ENCODE measurements around the gene MOCS1.
A peak's percentile ranks its signal among the peaks of the same experiment; 100 is the strongest.

The MOCS1 gene

GRCh38 chr6:39937686-39938333 lies 3.5 kb upstream of the MOCS1 start:
- no peak overlapping the region for H3K4me3 ChIP-seq (ENCODE audit: low read length)
- TF ChIP-seq ZNF274 (IDR thresholded peaks at IDR 0.05; ENCODE audit: low read depth, low read length) = no peak

DNA sequence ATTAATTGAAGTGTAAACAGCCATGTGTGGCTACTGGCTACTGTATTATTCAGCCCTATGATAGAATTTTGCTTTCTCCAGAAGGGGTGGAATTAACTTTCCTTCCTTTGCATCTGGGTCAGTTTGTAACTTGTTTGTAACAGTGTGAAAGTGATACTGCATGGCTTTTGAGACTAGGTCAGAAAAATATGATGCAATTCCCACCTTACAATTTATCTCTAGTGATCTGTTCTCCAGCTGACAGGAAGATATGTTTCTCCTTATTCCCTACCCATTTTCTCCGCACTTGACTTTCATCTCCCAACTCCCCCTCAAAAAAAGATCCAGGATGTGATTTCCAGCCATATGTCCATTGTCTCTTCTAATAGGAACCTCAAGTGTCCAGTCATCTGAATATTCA lies 2.6 kb upstream of the MOCS1 start:
- TF ChIP-seq ZNF274 (IDR thresholded peaks at IDR 0.05; ENCODE audit: low read depth, low read length) = no peak
- no peak overlapping the region for H3K4me3 ChIP-seq (ENCODE audit: low read length)

GRCh38 chr6:39935241-39935640 lies 979 bp upstream of the MOCS1 start:
- no peak overlapping the region for H3K4me3 ChIP-seq (ENCODE audit: low read length)
- no peak for TF ChIP-seq ZNF274 (IDR thresholded peaks at IDR 0.05; ENCODE audit: low read depth, low read length)

GRCh38 chr6:39933669-39934130 lies 562 bp downstream of the MOCS1 start:
- peak overlapping the region; percentile 24 for H3K4me3 ChIP-seq (ENCODE audit: low read length)
- no peak for TF ChIP-seq ZNF274 (IDR thresholded peaks at IDR 0.05; ENCODE audit: low read depth, low read length)

GRCh38 chr6:39932386-39932910 lies 1.8 kb downstream of the MOCS1 start:
- H3K4me3 ChIP-seq (ENCODE audit: low read length) = no peak overlapping the region
- no peak for TF ChIP-seq ZNF274 (IDR thresholded peaks at IDR 0.05; ENCODE audit: low read depth, low read length)

DNA sequence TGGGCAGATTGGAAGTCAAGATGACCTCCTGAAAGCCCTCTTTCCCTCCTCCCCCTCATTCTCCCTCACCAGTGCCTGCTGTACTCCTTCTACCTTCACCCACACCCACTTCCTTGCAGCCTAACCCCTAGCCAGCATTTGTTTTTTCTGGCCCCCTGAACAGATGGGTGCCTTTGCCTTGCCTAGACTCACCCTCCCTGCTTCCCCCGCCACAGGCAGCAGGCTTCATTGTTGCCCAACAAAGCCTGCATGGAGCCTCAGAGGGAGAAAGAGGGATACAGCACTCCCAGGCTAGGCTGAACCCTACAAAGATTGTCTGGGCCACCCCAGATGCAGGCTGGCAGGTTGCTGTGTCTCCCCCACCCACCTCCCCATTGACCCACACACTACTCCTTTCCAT lies 2.7 kb downstream of the MOCS1 start:
- TF ChIP-seq ZNF274 (IDR thresholded peaks at IDR 0.05; ENCODE audit: low read depth, low read length) = no peak
- no peak overlapping the region for H3K4me3 ChIP-seq (ENCODE audit: low read length)

DNA sequence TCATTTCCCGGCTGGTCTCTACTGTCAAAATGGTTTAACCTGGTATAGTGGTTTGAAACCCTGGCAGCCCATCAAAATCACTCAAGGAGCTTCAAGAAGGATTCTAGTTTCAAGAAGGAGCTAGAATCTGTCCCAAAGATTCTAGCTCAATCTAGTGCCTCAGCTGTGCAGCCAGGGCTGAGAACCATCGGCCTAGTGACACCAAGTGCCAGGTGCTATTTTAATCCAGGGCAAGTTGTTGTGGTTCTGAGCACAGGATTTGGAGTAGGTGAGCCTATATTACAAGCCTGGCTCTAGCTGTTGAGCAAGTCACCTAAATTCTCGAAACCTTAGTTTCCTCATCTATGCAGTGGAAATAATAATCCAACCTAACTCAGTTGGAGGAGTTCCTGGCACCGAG lies 3.7 kb downstream of the MOCS1 start:
- TF ChIP-seq ZNF274 (IDR thresholded peaks at IDR 0.05; ENCODE audit: low read depth, low read length) = no peak
- no peak overlapping the region for H3K4me3 ChIP-seq (ENCODE audit: low read length)

- TF ChIP-seq ZNF274 (IDR thresholded peaks at IDR 0.05; ENCODE audit: low read depth, low read length) = no peak
- no peak overlapping the region for H3K4me3 ChIP-seq (ENCODE audit: low read length)
These were observed 4.4 kb downstream of the MOCS1 start for GRCh38 chr6:39929733-39930461.

GRCh38 chr6:39929039-39929732 lies 5.1 kb downstream of the MOCS1 start:
- no peak overlapping the region for H3K4me3 ChIP-seq (ENCODE audit: low read length)
- TF ChIP-seq ZNF274 (IDR thresholded peaks at IDR 0.05; ENCODE audit: low read depth, low read length) = no peak

GRCh38 chr6:39927159-39927558 lies 7.1 kb downstream of the MOCS1 start:
- H3K4me3 ChIP-seq (ENCODE audit: low read length) = no peak overlapping the region
- no peak for TF ChIP-seq ZNF274 (IDR thresholded peaks at IDR 0.05; ENCODE audit: low read depth, low read length)

- H3K4me3 ChIP-seq (ENCODE audit: low read length) = no peak overlapping the region
- TF ChIP-seq ZNF274 (IDR thresholded peaks at IDR 0.05; ENCODE audit: low read depth, low read length) = no peak
These were observed 7.6 kb downstream of the MOCS1 start for GRCh38 chr6:39926668-39927067.

DNA sequence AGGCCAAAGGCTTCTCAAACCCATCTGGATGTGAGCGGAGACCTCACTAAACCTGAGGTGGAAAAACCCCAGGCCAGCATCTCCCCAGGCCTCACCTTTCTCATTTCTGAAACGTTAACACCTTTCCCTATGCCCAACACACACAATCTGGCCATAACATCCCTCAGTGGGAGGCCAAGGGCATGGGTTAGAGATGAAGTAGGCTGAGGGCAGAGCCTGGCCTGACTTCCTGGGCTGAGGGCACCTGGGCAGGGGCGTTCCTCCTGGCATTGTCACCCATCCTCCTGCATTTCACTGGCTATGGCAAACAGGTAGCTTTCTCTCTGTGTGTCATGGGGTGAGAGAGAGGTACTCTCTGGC lies 8.4 kb downstream of the MOCS1 start:
- H3K4me3 ChIP-seq (ENCODE audit: low read length) = no peak overlapping the region
- no peak for TF ChIP-seq ZNF274 (IDR thresholded peaks at IDR 0.05; ENCODE audit: low read depth, low read length)

DNA sequence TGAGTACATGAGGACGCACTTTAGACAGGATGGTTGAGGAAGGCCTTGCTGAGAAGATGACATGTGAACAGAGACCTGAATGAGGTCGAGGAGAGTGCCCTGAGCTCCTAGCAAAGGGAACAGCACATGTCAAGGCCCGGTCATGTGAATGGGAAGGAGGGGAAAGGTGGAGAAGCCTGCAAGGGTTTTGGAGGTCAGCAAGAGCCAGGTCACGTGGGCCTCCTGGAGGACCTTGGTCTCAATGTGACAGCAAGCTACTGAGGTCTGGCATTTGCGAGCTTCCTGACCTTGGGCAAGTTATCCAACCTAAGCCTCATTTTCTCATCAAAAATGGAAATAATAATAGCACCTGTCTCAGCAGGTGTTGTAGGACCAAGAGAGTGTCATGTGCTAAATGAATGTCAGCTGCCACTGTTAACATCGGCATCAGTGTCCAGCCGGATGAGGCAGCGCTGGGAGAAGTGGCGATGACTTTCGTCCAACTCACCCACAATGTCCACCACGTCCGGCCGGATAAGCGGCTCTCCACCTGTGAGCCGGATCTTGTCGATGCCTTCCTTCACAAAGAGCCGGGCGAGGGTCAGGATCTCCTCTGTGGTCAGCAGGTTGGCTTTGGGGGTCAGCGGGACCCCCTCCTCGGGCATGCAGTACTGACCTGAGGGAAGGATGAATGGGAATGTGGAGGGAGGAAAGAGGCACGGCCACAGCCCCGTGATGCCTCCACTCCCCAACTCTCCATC lies 8.9 kb downstream of the MOCS1 start:
- no peak overlapping the region for H3K4me3 ChIP-seq (ENCODE audit: low read length)
- no peak for TF ChIP-seq ZNF274 (IDR thresholded peaks at IDR 0.05; ENCODE audit: low read depth, low read length)

GRCh38 chr6:39924283-39924682 lies 10.0 kb downstream of the MOCS1 start:
- H3K4me3 ChIP-seq (ENCODE audit: low read length) = no peak overlapping the region
- no peak for TF ChIP-seq ZNF274 (IDR thresholded peaks at IDR 0.05; ENCODE audit: low read depth, low read length)
